Mucosa of descending colon (tissue), 3 donors: ENCODE results near the gene P3R3URF. TPM values are rescaled to one million over a fixed set of nuclear protein-coding genes. Genes with fewer than 3 reads are reported as not detected.

ENCODE experiments used
- ATAC-seq: fragments of 200-7000 bp; cut with Tn5 transposase; one replicate; pipeline ENCODE4 v1.9.1; 2020; ENCODE audit warnings: mild to moderate bottlenecking, moderate library complexity
- DNase-seq, 3 donors: peaks; one replicate each; pipeline ENCODE4 v3.0.0-alpha.2; 2020
- H3K36me3 ChIP-seq: fragments of 200-600 bp; one replicate; pipeline ENCODE4 v1.8.0; 2021; ENCODE audit warnings: low read depth, mild to moderate bottlenecking
- H3K4me1 ChIP-seq: fragments of 200-600 bp; one replicate; pipeline ENCODE4 v1.8.0; 2021; ENCODE audit warnings: low read depth, mild to moderate bottlenecking
- H3K4me3 ChIP-seq: fragments of 200-600 bp; one replicate; pipeline ENCODE4 v1.8.0; 2021; ENCODE audit warnings: mild to moderate bottlenecking
- H3K9me3 ChIP-seq: fragments of 200-600 bp; one replicate; pipeline ENCODE4 v1.8.0; 2021; ENCODE audit warnings: mild to moderate bottlenecking
- CTCF ChIP-seq: fragments of 200-600 bp; IDR thresholded peaks from one replicate; pipeline ENCODE4 v1.8.0; 2022; ENCODE audit warnings: antibody characterized with exemption, mild to moderate bottlenecking
- intact Hi-C, 2 donors: fragments of 100-400 bp; cut with DNase I in 1 of 2; cut with micrococcal nuclease in 1 of 2; formaldehyde crosslinking; loops; one replicate each; pipeline versions ENCODE4 v1.11.0 to v1.11.1; 2022; cut with DNase I, micrococcal nuclease
- total RNA-seq, 3 donors: library from RNA; stranded (reverse); fragmentation: NEBNext Ultra II Directional in 2 of 3; extraction: Animal tissue kit (Norgen Biotek cat#: 25700) in 2 of 3; gene quantifications; one replicate each; pipeline versions ENCODE4 v1.2.1 to v1.2.4, GENCODE V29; 2021 to 2023
- donor health status: DM: no; HTN: no; CAD: no; lungs with moderate emphysema.
- donor health status: DM: no; HTN: no; CAD: no.
- donor health status: DM: no; HTN: yes; CAD: no.

Gene P3R3URF
- total RNA-seq, 3 donors from 2014 or later, result not detected

- no peak for TF ChIP-seq CTCF
- intact Hi-C loops, result no loop called here
- Histone ChIP-seq H3K4me3 (no peak overlapping the region), H3K9me3 (no peaks in the 10 kb centered on the region), H3K36me3 (no peaks in the 10 kb centered on the region), H3K4me1 (peaks cover 18% of the 10 kb centered on the region)
- no peak for ATAC-seq
- no peak for DNase-seq
Observed at GRCh38 chr1:46199233-46199749, 23.0 kb upstream of the P3R3URF start.

DNA sequence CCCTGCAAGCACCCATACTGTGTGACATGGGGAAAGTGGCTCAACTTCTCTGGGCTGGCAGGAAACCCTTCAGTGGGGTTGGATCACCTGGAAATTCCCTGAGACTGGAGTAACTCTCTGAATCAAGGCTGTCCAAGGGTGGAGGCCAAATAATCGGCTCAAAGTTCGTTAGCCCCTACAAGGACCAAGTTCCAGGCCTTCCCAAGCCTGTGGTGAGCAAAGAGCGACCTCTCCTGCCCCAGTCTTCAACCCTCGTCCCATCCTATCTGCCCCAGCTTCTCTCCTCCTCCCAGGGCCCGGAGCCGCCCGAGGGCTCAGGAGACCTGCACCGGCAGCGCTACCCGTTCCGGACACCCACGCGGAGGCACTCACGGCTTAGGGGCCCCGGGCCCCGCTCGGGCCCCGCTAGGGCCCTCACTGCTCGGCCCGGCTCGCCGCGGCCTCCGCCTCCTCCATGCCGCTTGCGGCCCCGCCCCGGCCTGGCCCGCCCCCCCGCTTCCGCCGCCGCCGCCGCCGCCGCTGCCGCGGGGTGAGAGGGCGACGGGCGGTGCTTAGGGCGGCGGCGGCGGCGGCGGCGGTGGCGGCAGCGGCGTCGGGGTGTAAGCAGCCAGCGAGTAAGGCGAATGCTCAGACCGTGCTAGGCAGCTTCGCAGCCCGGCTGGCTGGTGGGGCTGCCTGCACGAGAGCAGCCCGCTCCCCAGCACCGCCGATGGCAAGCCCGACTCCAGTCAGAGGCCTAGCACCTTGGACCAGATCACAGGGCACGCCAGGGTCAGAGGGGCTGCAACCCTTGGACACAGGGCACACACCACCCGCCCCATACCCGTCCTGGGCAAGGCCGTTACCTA, 21.9 kb upstream of the P3R3URF start, which contains the start of gene POMGNT1:
Gene POMGNT1, minus strand, starts transcription at position 471 of the 848 bp plus-strand sequence. CDS start 613 bp downstream, outside the sequence.
- peaks cover 18% of the 10 kb centered on the region for H3K4me1 ChIP-seq
- DNase-seq, result peak; percentile 73 to 89 (median 80)

GRCh38 chr1:46197560-46197963, 21.3 kb upstream of the P3R3URF start:
- H3K36me3 ChIP-seq, result no peaks in the 10 kb centered on the region
- no peaks in the 10 kb centered on the region for H3K9me3 ChIP-seq
- H3K4me3 ChIP-seq, result no peak overlapping the region
- DNase-seq (peak in 1 of 3 donors; percentile 55), ATAC-seq (no peak)
- no peak for TF ChIP-seq CTCF
- H3K4me1 ChIP-seq, result peaks cover 18% of the 10 kb centered on the region
- intact Hi-C loops, result no loop called here

More for the DNA sequence above, 21.9 kb upstream of the P3R3URF start, which contains the start of gene POMGNT1:
- no peaks in the 10 kb centered on the region for H3K9me3 ChIP-seq
- peak; percentile 84 for ATAC-seq
- H3K4me3 ChIP-seq, result peak within 1 kb of the TSS; percentile 20
- intact Hi-C loops, result no loop called here
- no peak for TF ChIP-seq CTCF
- H3K36me3 ChIP-seq, result no peaks in the 10 kb centered on the region

DNA sequence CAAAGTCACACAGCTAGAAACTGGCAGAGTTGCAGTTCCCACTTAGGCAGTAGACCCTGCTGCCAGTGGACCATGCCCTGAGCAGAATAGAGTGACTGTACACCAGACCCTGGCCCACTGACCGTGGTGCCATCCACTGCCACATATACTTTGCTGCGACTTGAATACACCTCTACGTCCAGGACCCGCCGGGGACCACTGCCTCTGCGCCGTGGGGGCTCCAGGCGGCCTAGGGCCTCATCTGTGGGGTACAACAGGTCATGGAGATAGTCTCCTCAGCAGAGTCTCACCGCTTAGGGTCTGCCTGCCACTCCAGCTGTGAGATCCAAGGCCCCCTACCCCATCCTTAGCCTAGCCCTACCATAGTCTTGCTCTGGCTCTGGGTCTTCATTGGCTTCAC, 20.3 kb upstream of the P3R3URF start:
- Histone ChIP-seq H3K36me3 (no peaks in the 10 kb centered on the region), H3K9me3 (no peaks in the 10 kb centered on the region), H3K4me1 (peaks cover 14% of the 10 kb centered on the region), H3K4me3 (no peak overlapping the region)
- intact Hi-C loops, result no loop called here
- TF ChIP-seq CTCF, result no peak
- no peak for ATAC-seq
- DNase-seq, result no peak

DNA sequence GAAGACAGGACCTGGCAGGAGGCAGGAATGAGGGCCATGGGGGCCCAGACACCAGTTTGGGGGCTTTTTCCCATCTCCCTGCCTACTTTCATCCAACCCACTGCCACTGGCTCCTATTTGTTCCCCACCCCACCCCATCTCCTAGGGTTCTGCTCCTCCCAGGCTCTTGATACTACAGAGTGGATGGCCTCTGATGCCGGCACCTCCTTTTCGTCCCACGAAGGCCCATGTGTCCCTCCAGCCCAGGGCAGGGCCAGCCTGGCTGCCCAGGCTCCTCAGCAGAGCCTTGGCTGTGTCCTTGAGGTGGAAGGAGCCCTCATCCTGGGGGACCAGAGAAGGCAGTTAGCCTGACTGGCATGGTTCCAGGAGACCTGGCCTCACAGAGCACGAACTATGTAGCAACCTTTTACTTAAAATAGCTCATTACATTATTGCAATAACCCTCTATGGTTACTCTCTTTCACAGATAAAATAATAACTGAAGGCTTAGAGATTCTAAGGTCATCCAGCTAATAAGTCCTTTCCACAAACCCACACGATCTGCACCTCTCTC, 18.4 kb upstream of the P3R3URF start:
- no peak for ATAC-seq
- no peak for TF ChIP-seq CTCF
- intact Hi-C loops, result no loop called here
- no peak for DNase-seq
- Histone ChIP-seq H3K4me1 (peaks cover 14% of the 10 kb centered on the region), H3K9me3 (no peaks in the 10 kb centered on the region), H3K36me3 (no peaks in the 10 kb centered on the region), H3K4me3 (no peak overlapping the region)
